Stimulated activated CD4-positive, alpha-beta T cell treated with anti-CD3 and anti-CD28 coated beads, Interleukin-15, amount 100 ng/mL, for 48 hours (primary cell): ENCODE data around the gene CAMK4.

Experiments used
- DNase-seq, 2 donors: peaks; one replicate each; pipeline ENCODE4 v3.0.0-alpha.2; 2020; ENCODE audit warnings: low read depth in 2 of 2

CAMK4 gene

DNA sequence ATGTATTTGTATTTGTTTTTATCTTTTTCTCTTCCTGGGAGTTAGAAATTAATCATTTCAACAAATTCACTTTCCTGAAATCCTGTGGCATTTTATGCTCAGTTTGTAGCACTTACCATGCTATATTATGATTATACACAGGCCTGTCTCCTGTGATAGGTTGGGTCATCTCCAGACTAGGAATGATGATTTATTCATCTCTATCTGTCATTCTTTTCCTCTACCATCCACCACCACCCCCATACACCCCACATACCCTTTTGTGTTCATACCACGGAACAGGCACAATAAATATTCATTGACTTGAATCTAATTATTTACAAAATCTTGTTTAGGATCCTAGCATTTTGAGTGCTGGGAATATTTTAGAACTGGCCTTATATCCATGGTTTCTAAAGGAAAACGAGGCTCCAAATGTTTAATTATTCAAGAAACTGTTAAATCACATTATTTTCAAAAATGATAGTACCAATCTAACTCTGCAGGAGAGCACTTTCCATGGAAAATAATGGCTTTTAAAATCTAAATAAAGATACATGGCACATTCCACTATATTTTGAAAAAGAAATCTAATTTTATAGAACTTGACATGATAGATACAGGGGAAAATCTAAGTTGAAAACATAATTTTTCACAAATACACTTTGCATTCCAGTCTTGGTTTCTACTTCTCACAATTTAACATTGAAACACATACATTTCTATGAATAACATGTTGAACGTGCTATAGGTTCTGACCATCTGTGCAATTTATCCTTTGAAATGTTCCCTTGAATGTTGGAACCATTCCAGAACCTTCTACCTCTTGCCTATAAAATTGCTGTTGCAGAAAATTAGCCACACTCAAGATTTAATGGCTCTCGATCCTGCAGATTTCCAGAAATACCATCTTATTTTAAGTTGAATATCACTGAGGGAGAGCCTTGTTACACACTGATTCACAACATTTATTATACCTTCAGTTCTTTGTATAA is 198.8 kb downstream of the CAMK4 start:
- DNase-seq, result no peak

DNA sequence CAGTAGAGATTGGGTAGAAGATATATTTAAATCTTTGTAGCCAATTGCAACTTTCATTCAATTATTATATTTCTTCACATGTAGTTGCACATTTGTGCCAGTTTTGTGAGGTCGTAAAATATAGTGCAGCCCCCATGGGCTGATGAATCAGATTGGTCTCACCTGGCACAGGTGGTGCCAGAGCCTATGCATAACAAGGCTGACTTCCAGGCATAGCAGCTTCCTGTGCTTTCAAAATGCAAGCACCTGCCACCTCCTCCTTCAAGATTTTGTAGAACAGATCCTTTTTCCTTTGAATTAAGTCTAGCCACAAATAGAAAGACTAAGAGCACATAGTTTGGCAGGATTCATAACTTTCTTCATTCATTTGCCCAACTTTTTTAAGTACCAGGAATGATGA is 201.0 kb downstream of the CAMK4 start:
- no peak for DNase-seq

DNA sequence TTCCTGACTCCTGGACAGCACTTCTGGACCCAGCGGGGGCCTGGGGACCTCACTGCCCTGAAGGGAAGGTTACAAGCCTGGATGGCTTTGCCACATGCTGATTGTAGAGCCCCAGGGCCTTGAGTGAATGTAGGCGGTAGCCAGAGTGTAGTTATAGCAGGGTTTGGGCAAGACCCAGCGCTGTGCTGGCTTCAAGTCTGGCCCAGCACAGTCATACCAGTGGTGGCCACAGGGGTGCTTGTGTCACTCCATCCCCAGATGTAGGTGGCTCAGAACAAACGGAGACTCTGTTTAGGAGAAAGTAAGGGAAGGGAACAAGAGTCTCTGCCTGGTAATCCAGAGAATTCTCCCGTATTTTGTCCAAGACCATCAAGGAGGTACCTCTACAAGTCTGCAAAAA is 203.6 kb downstream of the CAMK4 start:
- no peak for DNase-seq

DNA sequence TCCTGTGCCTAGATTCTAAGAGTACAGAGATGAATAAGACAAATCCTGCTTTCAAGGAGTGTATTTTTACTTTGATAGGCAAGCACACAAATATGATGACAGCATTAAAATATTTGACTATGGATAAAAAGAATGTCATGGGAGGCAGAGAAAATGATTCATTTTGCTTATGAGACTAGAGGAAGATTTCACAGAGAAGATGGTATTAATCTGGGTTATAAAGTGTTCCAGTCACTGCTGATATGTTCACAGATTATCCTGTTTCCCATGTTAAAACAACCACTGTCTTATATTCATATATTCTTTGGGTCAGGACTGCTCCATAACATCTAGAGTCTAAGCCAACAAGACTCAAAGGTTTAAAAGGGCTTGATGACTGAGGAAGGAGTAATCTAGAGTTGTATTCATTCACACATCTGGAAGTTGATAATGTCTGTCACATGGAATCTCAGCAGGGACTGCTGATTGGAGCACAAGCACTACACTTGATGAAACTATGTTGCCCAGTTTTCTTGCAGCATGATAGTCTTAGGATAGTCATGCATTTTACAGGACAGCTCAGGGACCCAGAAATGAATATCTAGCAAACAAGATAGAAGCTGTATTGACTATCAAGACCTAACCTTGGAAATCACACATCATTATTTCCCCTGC is 208.8 kb downstream of the CAMK4 start:
- DNase-seq, result no peak

DNA sequence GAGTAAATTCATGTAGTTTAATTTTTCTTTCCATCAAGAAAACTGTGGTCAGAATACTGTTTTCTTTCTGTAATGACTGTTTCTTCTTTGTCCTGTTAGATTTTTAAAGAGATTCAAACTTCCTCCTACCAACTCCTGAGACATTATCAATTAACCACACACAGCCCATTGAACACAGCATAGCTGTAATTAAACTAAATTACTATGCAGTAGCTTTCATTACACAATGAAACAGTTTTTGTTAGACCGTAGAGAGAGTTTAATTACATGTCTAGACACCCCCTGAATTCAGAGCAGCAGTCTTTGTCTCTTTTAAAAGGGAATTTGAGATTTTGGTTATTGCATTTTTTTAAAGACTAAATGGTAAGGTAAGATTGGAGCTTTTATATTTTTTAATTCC is 210.6 kb downstream of the CAMK4 start:
- DNase-seq, result no peak

DNA sequence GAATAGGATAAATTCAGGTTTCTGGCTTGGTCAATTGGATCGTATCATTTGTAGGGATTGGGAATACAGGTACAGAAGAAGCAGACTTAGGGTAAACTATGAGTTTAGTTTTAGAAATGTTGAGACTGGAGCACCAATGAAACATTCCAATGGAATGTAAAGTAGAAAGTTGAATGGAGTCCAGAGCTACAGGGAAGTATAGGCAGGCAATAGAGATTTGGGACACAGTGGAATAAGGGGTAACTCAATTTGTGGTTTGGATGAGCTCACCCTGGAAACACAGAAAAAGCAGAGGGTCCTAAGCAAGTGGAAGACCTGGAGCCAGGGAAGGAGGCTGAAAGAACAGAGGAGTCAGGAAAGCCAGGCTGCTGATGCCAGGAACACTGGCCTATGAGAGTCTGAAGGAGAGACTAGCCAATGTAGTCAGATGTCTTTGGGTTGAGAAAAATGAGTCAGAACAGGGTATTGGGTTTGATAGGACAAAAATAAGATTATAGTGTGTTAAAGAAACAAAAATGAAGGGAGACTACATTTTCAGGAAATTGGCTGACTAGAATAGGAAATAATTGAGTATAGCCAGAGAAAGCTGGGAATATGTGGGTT is 215.4 kb downstream of the CAMK4 start:
- no peak for DNase-seq

DNA sequence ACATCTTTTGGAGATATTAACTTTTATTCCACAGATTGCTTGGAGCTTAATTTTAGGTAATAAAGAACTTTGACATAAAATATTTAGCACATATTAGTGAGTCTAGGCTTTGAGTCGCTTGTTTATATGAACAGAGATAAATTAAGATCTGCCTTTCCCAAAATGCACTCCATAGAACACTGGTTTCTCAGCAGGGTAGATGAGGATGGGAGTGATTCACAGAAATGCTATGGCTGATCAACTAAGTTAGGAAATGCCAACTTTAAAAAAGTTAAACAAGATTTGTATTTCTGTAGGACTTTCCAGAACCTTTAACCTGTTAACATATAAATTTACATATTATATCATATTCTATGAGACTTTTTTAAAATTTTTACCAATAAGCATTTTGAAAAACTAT is 222.9 kb downstream of the CAMK4 start:
- DNase-seq, result no peak

DNA sequence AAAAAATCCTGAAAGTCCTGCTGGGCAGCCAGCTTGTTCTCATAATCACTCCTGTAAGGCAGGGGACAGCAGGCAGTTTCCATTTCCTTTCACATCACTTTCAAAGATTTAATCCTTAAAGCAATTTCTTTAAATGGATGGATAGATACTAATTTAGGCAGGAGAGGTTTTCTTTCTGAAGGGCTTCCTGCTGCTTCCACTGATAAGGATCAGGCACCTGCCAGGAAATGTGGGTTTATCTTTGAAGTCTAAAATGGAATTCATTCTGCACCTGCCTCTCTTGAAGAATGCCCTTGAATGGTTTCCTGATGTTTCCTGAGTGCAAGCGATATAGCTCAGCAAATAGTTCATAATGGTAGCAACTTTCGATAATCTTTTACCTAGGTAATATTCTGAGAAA is 223.6 kb downstream of the CAMK4 start:
- no peak for DNase-seq

DNA sequence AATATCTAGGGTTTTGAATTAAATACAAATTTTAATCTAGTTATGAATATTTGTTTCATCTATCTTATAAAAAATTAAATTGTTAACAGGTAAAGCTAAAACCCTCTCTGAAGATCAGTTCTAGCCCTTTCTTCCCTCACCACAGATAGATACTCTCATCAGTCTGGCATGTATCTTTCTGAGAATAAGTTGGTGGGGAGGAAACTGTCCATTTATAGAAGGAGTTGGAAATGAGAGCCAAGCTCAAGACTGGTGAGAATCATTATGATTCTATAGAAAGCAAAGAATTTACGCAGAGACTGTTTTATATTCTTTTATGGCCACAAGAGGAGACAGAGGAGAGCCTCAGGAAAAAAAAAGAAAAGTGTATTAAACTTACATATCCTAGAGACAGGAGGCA is 229.1 kb downstream of the CAMK4 start:
- DNase-seq, result no peak

DNA sequence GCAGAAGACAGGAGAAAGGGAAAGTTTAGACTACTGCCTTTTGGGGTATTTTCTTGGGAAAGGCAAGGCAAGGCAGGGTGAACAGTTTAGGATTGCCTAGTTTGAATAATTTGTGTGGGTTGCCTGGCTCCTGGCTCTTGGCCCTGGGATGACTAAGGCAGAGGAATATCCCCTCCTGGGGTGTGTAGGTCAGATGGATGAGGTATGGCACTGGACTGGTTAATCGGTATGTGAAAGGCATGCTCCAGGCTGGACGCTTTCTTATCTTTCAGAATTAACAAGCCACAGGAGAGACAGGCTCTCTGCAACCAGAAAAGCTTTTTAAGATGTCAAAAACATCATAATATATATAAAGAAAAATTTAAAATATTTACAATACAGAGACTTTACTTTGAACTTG is 229.6 kb downstream of the CAMK4 start:
- DNase-seq, result no peak

DNA sequence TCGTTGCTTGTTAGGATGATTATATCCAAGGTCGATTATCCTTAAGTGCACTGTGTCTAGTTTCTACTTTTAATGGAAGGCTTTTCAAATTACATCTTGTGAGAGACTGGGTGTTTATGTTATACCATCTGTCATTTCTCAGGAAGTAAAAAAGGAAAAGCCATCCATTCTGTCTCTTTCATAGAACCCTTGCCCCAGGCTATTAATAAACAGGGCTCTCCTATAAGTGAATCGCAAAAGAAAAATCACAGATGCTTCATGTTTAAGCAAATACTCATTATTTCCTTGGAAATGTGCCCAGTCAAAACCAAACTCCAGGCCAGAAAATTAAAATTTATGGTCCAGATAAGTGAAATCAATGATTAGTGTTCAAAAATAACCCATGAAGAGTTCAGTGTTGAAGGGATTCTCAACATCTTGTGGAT is 230.0 kb downstream of the CAMK4 start:
- no peak for DNase-seq

DNA sequence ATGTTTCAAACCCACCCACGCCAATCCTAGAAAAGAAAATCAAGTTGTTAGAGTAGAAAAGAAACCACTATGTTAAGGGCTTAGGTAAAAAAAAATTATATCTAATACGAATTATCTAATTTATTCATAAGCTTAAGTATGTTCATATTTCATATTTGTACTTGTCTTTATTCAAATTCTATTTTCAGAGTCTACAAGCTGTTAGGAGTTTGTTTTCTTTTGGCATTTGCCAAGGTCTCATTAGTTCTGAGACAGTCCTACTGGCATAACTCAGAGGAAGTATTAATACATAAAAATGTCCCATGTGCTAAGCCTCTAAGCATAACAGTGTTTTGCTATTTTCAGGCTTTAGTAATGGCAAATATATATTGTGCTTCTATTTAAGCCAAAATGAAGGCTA is 230.6 kb downstream of the CAMK4 start:
- DNase-seq, result no peak

DNA sequence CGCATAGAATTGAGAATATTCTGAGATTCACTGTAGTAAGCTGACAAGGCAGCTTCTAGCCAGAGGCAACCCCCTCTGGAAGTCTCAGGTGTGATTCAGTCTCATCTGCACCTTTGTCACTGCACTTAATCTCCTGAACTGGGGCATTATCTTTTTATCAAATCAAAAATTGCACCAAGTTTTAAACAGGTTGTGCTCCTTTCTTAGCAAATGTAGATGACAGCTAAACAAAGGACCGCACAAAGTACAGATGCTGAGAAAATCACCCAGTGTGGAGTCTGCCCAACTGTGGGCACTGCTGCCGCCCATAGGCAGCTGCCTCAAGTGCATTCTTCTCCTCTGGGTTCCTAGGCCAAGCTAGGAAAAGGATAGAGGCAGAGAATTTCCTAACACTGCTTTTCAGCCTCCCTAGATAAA is 237.1 kb downstream of the CAMK4 start:
- no peak for DNase-seq

DNA sequence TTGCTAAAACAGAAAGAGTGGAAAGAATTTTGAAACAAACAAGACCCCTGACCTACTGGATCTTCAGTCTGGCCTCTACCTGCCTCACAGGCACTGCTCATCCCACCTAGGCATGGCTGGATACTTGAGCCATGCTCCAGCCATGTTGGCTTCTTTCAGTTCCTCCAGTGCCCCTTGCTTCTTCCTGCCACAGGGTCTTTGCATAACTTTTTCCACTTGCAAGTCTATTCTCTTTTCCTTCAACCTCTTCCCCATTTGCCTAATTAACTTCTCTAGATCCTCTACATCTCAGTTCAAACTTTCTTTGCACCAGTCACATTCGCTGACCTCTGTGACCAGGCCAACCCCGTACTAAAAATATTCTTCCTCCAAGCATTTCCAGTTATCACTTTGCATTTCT is 237.8 kb downstream of the CAMK4 start:
- no peak for DNase-seq

DNA sequence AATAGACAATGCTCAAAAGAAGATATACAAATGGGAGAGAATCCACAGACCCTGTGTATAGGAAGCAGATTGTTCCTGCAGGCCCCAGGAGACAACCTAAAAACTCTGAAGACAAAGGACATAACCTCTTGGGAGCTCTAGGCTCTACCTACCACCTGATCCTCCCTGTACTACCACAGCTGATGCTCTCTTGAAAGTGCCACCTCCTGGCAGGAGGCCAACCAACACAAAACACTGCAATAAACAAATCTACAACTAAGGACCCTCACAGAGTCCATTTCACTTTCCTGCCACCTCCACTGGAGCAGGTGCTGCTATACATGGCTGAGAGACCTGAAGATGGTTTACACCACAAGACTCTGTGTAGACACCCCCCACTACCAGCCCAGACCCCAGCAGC is 239.1 kb downstream of the CAMK4 start:
- DNase-seq, result no peak

DNA sequence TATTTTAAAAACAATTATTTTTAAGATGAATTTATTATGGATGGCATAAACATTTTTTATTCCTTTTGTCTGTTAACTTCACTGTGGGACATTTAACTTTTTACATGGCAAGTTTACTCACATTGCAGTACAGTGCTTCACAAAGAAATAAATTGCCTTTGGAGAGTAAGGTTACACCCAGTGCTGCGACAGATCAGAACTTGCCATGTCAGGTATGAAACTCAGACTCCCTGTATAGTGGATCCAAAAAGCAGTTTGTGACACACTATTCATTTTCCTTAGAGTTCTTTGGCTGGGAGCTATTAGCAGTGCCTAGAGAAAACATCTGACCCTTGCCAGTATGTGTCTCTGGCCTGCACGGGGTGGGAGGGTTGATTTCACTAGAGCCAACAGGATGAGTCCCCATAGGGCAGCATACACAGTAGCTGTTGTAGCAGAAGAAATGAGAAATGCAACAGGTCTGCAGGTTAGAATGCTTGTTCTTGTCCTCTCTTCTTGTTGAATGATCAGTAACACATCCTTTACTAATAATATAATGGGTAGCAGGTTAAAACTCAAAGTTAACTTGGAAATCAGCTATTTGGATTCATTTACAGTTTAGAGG is 245.2 kb downstream of the CAMK4 start:
- no peak for DNase-seq

DNA sequence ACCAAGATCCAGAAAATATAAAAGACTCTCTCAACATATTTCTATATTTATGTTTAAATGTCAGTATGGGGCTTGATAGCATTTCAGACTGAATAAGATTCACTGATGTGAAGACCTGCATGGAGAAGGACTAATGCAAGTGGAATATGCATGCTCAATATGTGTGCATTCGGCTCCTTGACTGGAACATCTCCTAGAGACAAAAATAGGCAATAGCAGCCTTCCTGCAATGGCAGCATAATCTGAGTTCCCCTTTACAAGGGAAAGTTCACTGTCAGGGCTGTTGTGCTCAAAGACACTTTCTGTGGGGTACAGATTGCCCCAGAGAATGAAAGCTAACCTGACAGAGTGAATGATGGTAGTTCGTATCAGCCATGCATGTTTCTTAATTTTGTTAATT is 245.7 kb downstream of the CAMK4 start:
- DNase-seq, result no peak

DNA sequence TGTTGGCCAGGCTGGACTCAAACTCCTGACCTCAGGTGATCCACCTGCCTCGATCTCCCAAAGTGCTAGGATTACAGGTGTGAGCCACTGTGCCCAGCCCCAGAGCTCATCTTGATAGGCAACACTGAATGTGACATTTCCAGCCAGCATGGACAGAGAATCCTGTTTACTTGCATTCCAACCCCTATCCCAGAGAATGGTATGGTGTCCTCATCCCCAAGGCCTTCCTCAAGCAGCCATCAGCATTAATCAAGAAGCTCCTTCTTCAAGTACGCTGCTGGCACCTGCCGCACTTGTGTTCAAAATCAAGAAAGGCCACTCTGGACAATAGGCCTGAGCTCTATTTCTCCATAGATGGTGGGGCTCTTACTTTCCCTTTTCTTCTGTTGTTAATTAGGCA is 247.9 kb downstream of the CAMK4 start:
- no peak for DNase-seq

DNA sequence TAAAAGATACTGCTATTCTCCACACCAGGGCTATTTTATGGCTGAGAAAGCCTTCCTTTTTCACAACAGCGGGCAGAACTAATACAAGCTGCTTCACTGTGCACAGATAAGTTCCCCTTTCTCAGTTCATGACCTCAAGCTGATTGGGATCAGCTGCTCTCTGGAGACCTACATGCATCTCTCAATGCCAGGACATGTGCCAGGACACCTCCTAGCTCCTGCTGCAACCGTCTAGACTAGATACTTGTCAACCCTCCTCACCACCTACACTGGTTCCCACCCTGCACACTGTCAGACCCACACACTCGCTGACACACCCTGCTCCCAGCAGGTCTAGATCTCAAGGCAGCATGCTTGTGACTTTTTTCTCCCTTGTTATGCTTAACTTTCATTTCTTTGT is 248.4 kb downstream of the CAMK4 start:
- no peak for DNase-seq

DNA sequence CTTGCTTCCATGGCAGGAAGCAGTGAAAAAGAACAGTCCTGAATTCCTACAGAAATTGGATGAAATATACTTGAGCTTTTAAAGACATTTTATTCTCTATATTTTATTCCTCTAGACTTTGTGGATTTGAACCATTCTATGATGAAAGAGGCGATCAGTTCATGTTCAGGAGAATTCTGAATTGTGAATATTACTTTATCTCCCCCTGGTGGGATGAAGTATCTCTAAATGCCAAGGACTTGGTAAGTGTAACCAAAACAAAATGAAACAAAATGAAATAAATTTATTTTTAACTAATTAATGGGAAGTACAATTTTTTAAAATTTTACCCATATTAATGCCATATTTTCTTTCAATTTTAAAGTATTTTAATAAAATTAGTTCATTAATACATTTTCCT is 254.1 kb downstream of the CAMK4 start:
- no peak for DNase-seq

DNA sequence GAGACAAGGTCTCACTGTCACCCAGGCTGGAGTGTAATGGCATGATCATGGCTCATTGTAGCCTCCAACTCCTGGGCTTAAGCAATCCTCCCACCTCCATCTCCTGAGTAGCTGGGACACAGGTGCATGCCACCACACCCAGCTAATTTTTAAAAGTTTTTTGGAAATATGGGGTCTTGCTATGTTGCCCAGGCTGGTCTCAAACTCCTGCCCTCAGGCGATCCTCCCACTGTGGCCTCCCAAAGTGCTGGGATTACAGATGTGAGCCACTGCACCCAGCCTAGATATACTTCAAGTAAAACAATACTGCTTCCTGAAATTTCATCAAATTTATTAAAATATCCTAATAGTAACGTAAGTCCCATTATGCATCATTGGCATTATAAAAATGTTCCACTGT is 254.7 kb downstream of the CAMK4 start:
- no peak for DNase-seq

DNA sequence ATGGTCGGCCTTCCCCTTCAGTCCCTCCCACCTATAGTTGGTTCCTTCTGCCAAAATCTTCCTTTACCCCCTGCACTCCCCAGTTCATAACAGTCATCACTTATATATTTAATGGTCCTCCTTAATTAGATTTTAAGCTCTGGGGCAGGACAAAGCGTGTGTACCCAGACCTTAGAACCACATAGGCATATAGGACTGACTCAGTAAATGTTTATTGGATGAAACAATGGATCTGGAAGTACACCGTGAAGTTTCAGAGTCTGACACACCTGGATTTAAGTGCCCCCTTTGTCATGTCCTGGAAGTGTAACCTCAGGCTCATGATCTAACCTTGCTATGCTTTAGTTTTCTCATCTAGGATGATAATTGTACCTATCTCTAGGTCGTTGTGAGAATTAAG is 256.2 kb downstream of the CAMK4 start:
- no peak for DNase-seq
